Ovary (tissue), 3 donors: ENCODE data around the gene PARD3.

ENCODE experiments used
- EP300 ChIP-seq: sonication (generic); formaldehyde crosslinking; IDR thresholded peaks from one replicate; pipeline ENCODE4 v1.6.1; 2017; ENCODE audit warnings: antibody characterized with exemption
- POLR2A ChIP-seq: fragments of 450-650 bp; IDR thresholded peaks from one replicate; pipeline ENCODE4 v1.6.1; 2017; ENCODE audit warnings: antibody characterized with exemption, mild to moderate bottlenecking, moderate library complexity
- TF ChIP-seq, protein P1 (sequence below), 3 donors: fragments of 450-650 bp in 2 of 3; fragments of 200-600 bp in 1 of 3; IDR thresholded peaks; one replicate each; pipeline versions ENCODE4 v1.5.1 to v1.8.0; 2016 to 2022; ENCODE audit warnings: antibody characterized with exemption in 3 of 3, mild to moderate bottlenecking in 1 of 3
- donor health status: DM: no; HTN: no; CAD: no.

DNA sequence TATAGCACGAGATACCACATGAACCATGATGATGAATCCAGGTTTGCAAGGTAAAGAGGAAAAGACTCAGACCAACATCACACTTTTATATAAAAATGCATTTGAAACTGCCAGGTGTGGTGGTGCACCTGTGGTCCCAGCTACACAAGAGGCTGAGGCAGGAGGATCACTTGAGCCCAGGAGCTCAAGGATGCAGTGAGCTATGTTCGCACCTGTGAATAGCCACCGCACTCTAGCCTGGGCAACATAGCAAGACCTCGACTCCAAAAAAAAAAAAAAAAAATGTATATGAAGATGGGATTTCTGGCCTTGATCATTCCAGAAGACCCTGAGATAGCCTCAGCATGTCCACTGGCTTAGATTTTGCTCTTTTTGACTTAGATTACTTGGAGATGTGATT lies 161.6 kb downstream of the PARD3 start:
- no peak for TF ChIP-seq POLR2A
- TF ChIP-seq, protein P1, sequence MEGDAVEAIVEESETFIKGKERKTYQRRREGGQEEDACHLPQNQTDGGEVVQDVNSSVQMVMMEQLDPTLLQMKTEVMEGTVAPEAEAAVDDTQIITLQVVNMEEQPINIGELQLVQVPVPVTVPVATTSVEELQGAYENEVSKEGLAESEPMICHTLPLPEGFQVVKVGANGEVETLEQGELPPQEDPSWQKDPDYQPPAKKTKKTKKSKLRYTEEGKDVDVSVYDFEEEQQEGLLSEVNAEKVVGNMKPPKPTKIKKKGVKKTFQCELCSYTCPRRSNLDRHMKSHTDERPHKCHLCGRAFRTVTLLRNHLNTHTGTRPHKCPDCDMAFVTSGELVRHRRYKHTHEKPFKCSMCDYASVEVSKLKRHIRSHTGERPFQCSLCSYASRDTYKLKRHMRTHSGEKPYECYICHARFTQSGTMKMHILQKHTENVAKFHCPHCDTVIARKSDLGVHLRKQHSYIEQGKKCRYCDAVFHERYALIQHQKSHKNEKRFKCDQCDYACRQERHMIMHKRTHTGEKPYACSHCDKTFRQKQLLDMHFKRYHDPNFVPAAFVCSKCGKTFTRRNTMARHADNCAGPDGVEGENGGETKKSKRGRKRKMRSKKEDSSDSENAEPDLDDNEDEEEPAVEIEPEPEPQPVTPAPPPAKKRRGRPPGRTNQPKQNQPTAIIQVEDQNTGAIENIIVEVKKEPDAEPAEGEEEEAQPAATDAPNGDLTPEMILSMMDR (IDR thresholded peaks at IDR 0.05) = no peak
- TF ChIP-seq EP300 = no peak
